K562 (cell line): Measurements from ENCODE around the gene DYRK1A. TPM values are rescaled to one million over a fixed set of nuclear protein-coding genes. Genes with fewer than 3 reads are reported as not detected.

Experiments used
- ARID4B ChIP-seq: sonication (generic); formaldehyde crosslinking; IDR thresholded peaks from 2 replicates; pipeline ENCODE4 v1.8.0; 2022; ENCODE audit warnings: mild to moderate bottlenecking, missing genetic modification reagents
- HDAC1 ChIP-seq, 2 experiments: fragments of 450-650 bp; IDR thresholded peaks; 2 replicates each; pipeline ENCODE4 v1.6.1; 2016 to 2017; ENCODE audit warnings: inconsistent platforms in 1 of 2, mild to moderate bottlenecking in 1 of 2, moderate library complexity in 1 of 2
- KLF13 ChIP-seq: fragments of 450-650 bp; IDR thresholded peaks from 2 replicates; pipeline ENCODE4 v1.6.1; 2016; ENCODE audit warnings: missing genetic modification characterization, low read depth, mild to moderate bottlenecking, missing compliant biosample characterization, moderate library complexity, borderline replicate concordance
- SAFB2 ChIP-seq: fragments of 200-400 bp; formaldehyde crosslinking; IDR thresholded peaks from 2 replicates; pipeline ENCODE4 v1.6.1; 2018; ENCODE audit warnings: borderline replicate concordance, low read length, low read depth, moderate library complexity; ENCODE audit not compliant: severe bottlenecking
- ZNF197 ChIP-seq: fragments of 200-800 bp; sonication (Bioruptor generic); IDR thresholded peaks from 2 replicates; pipeline ENCODE4 v1.6.1; 2016; ENCODE audit warnings: low read depth, missing genetic modification characterization, missing compliant biosample characterization
- ZNF3 ChIP-seq: fragments of 250-450 bp; sonication (Bioruptor Pico); IDR thresholded peaks from 2 replicates; pipeline ENCODE4 v1.5.0; 2021; ENCODE audit warnings: mild to moderate bottlenecking, moderate library complexity
- polyA plus RNA-seq, 8 experiments: library from polyadenylated mRNA; depleted of rRNA in 4 of 8; stranded (reverse) in 5 of 8; unstranded in 3 of 8; fragments of >200 nt; fragmentation: Nextera tagmentation in 2 of 8; fragmentation: Illumina TruSeq in 1 of 8; extraction: Ambion mirVana in 2 of 8; extraction: Trizol in 1 of 8; gene quantifications; 2 replicates each; pipeline versions ENCODE4 v1.2.1 to v1.2.3, GENCODE V29; 2011 to 2014; ENCODE audit warnings: inconsistent platforms in 1 of 8, missing spikeins in 1 of 8
- total RNA-seq, 7 experiments: library from RNA; depleted of rRNA in 6 of 7; stranded (reverse); fragments of >200 nt in 6 of 7; fragmentation: Illumina TruSeq in 2 of 7; extraction: Trizol in 2 of 7; gene quantifications; 2 replicates each; pipeline versions ENCODE4 v1.2.1 to v1.2.3, GENCODE V29; 2011 to 2021; ENCODE audit warnings: low replicate concordance in 1 of 7
- TF ChIP-seq, protein P1 (sequence below): fragments of 450-650 bp; IDR thresholded peaks from 2 replicates; pipeline ENCODE4 v1.6.1; 2016; ENCODE audit warnings: antibody characterized with exemption
- TF ChIP-seq, protein P2 (sequence below): fragments of 200-800 bp; sonication (Bioruptor generic); IDR thresholded peaks from 2 replicates; pipeline ENCODE4 v1.6.1; 2016; ENCODE audit warnings: missing genetic modification characterization, missing compliant biosample characterization
- TF ChIP-seq, protein P3 (sequence below): sonication (generic); formaldehyde crosslinking; IDR thresholded peaks from 2 replicates; pipeline ENCODE4 v1.8.1; 2022; ENCODE audit warnings: missing genetic modification reagents
- TF ChIP-seq, protein P4 (sequence below): fragments of 250-450 bp; sonication (Bioruptor Pico); IDR thresholded peaks from 2 replicates; pipeline ENCODE4 v1.8.0; 2022; ENCODE audit warnings: moderate library complexity, mild to moderate bottlenecking, inconsistent platforms

The DYRK1A gene
- total and polyA plus RNA-seq, 9 of the 15 experiments (the other 6 are each of a cell fraction or from before 2014, with no cell fraction given) = 3.7 to 64.8 (median 42.3) TPM

- peak; percentile 56; the same call in 1 of the 2 replicates for TF ChIP-seq ARID4B (CRISPR knock-in tag)
- no peak for TF ChIP-seq SAFB2
- 0 out of 2 replicates have a peak, but pooled peaks have one; percentile 11 for TF ChIP-seq ZNF197 (CRISPR knock-in tag)
- TF ChIP-seq, protein P1, sequence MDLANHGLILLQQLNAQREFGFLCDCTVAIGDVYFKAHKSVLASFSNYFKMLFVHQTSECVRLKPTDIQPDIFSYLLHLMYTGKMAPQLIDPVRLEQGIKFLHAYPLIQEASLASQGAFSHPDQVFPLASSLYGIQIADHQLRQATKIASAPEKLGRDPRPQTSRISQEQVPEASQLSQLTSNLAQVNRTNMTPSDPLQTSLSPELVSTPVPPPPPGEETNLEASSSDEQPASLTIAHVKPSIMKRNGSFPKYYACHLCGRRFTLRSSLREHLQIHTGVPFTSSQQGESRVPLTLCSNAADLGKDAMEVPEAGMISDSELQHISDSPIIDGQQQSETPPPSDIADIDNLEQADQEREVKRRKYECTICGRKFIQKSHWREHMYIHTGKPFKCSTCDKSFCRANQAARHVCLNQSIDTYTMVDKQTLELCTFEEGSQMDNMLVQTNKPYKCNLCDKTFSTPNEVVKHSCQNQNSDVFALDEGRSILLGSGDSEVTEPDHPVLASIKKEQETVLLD = 0 out of 2 replicates have a peak, but pooled peaks have one; percentile 43
- TF ChIP-seq ZNF3 (CRISPR knock-in tag) = no peak
- TF ChIP-seq, protein P2, sequence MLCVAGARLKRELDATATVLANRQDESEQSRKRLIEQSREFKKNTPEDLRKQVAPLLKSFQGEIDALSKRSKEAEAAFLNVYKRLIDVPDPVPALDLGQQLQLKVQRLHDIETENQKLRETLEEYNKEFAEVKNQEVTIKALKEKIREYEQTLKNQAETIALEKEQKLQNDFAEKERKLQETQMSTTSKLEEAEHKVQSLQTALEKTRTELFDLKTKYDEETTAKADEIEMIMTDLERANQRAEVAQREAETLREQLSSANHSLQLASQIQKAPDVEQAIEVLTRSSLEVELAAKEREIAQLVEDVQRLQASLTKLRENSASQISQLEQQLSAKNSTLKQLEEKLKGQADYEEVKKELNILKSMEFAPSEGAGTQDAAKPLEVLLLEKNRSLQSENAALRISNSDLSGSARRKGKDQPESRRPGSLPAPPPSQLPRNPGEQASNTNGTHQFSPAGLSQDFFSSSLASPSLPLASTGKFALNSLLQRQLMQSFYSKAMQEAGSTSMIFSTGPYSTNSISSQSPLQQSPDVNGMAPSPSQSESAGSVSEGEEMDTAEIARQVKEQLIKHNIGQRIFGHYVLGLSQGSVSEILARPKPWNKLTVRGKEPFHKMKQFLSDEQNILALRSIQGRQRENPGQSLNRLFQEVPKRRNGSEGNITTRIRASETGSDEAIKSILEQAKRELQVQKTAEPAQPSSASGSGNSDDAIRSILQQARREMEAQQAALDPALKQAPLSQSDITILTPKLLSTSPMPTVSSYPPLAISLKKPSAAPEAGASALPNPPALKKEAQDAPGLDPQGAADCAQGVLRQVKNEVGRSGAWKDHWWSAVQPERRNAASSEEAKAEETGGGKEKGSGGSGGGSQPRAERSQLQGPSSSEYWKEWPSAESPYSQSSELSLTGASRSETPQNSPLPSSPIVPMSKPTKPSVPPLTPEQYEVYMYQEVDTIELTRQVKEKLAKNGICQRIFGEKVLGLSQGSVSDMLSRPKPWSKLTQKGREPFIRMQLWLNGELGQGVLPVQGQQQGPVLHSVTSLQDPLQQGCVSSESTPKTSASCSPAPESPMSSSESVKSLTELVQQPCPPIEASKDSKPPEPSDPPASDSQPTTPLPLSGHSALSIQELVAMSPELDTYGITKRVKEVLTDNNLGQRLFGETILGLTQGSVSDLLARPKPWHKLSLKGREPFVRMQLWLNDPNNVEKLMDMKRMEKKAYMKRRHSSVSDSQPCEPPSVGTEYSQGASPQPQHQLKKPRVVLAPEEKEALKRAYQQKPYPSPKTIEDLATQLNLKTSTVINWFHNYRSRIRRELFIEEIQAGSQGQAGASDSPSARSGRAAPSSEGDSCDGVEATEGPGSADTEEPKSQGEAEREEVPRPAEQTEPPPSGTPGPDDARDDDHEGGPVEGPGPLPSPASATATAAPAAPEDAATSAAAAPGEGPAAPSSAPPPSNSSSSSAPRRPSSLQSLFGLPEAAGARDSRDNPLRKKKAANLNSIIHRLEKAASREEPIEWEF (CRISPR knock-in tag) = no peak
- peak; percentile 52; the same call in 1 of the 2 replicates for TF ChIP-seq KLF13 (tag)
- TF ChIP-seq HDAC1 (IDR thresholded peaks at IDR 0.05) = peak in 1 of 2 experiments; percentile 60; a peak in 1 of 4 replicates
- TF ChIP-seq, protein P3, sequence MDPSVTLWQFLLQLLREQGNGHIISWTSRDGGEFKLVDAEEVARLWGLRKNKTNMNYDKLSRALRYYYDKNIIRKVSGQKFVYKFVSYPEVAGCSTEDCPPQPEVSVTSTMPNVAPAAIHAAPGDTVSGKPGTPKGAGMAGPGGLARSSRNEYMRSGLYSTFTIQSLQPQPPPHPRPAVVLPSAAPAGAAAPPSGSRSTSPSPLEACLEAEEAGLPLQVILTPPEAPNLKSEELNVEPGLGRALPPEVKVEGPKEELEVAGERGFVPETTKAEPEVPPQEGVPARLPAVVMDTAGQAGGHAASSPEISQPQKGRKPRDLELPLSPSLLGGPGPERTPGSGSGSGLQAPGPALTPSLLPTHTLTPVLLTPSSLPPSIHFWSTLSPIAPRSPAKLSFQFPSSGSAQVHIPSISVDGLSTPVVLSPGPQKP = no peak
- TF ChIP-seq, protein P4, sequence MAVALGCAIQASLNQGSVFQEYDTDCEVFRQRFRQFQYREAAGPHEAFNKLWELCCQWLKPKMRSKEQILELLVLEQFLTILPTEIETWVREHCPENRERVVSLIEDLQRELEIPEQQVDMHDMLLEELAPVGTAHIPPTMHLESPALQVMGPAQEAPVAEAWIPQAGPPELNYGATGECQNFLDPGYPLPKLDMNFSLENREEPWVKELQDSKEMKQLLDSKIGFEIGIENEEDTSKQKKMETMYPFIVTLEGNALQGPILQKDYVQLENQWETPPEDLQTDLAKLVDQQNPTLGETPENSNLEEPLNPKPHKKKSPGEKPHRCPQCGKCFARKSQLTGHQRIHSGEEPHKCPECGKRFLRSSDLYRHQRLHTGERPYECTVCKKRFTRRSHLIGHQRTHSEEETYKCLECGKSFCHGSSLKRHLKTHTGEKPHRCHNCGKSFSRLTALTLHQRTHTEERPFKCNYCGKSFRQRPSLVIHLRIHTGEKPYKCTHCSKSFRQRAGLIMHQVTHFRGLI (CRISPR knock-in tag) = no peak
Measured at GRCh38 chr21:37365517-37366481, 774 bp upstream of the DYRK1A start (continued).
